Caco-2 (cell line): ENCODE results near the gene GH1. TPM values are rescaled to one million over a fixed set of nuclear protein-coding genes. Genes with fewer than 3 reads are reported as not detected.
"Not testable (repeated sequence)": the region's sequence is repeated elsewhere in the genome, so short reads cannot be mapped to it uniquely, and the experiment has no call there.

Source experiments
- BruUV-seq: library from RNA; stranded (reverse); fragments of 400-500 nt; replicated peaks from 2 replicates; lab custom pipeline; 2021; lab: Mats Ljungman, UMichigan
- CTCF ChIA-PET: fragments of 300-600 bp; sonication (Branson Sonifier 250); formaldehyde crosslinking; loops from one replicate; lab custom pipeline; 2022; ENCODE audit warnings: antibody characterized with exemption; lab: Charles Lee
- POLR2A ChIA-PET: fragments of 300-600 bp; sonication (Branson Sonifier 250); formaldehyde crosslinking; loops from one replicate; lab custom pipeline; 2022; ENCODE audit warnings: antibody characterized with exemption; lab: Charles Lee
- DNase-seq, 2 experiments: peaks; one replicate each; pipeline versions ENCODE4 v3.0.0 to v3.0.0-alpha.2; 2020 to 2022
- H3K27me3 ChIP-seq: replicated peaks from 2 replicates; pipeline ENCODE4 v1.6.0; 2011; ENCODE audit warnings: low read length; ENCODE audit not compliant: control insufficient read depth, insufficient read depth
- H3K36me3 ChIP-seq: 2 replicates; pipeline ENCODE4 v1.5.1; 2011; ENCODE audit warnings: low read length; ENCODE audit not compliant: control insufficient read depth, insufficient read depth
- H3K4me1 ChIP-seq: fragments of 250-450 bp; sonication (Bioruptor Pico); 2 replicates; pipeline ENCODE4 v1.5.1; 2020; ENCODE audit warnings: mild to moderate bottlenecking
- H3K4me3 ChIP-seq: 2 replicates; pipeline ENCODE4 v1.5.1; 2011; ENCODE audit warnings: low read depth, mild to moderate bottlenecking, control low read depth, low read length
- H3K9me3 ChIP-seq: fragments of 250-450 bp; sonication (Bioruptor Pico); 2 replicates; pipeline ENCODE4 v1.5.1; 2020; ENCODE audit warnings: mild to moderate bottlenecking, moderate library complexity
- H3K27ac Mint-ChIP-seq: one replicate; pipeline ENCODE4 v1.8.0; 2022; ENCODE audit warnings: mixed read lengths; ENCODE audit not compliant: unreplicated experiment
- H3K27me3 Mint-ChIP-seq: one replicate; pipeline ENCODE4 v1.8.0; 2022; ENCODE audit warnings: mixed read lengths; ENCODE audit not compliant: insufficient read depth, unreplicated experiment
- H3K36me3 Mint-ChIP-seq: one replicate; pipeline ENCODE4 v1.8.0; 2022; ENCODE audit warnings: mild to moderate bottlenecking, mixed read lengths; ENCODE audit not compliant: insufficient read depth, unreplicated experiment
- H3K4me1 Mint-ChIP-seq: one replicate; pipeline ENCODE4 v1.8.0; 2022; ENCODE audit warnings: low read depth, mixed read lengths; ENCODE audit not compliant: unreplicated experiment
- H3K4me3 Mint-ChIP-seq: one replicate; pipeline ENCODE4 v1.8.0; 2022; ENCODE audit warnings: mild to moderate bottlenecking, moderate library complexity, mixed read lengths; ENCODE audit not compliant: unreplicated experiment
- H3K9me3 Mint-ChIP-seq: one replicate; pipeline ENCODE4 v1.8.0; 2022; ENCODE audit warnings: mixed read lengths; ENCODE audit not compliant: unreplicated experiment
- CTCF ChIP-seq, 2 experiments: fragments of 200-600 bp in 1 of 2; IDR thresholded peaks; 1 replicate in 1 of 2; 2 replicates in 1 of 2; pipeline versions ENCODE4 v1.5.1 to v1.8.0; 2011 to 2022; ENCODE audit warnings: antibody characterized with exemption in 1 of 2, control low read depth in 1 of 2, inconsistent platforms in 1 of 2, low read depth in 1 of 2, low read length in 1 of 2, mild to moderate bottlenecking in 1 of 2, moderate library complexity in 1 of 2; ENCODE audit not compliant: insufficient read depth in 1 of 2, severe bottlenecking in 1 of 2, unreplicated experiment in 1 of 2
- intact Hi-C: fragments of 100-400 bp; cut with micrococcal nuclease; formaldehyde crosslinking; loops from one replicate; pipeline ENCODE4 v1.10.0; 2022; ENCODE audit not compliant: unreplicated experiment
- total RNA-seq: library from RNA; stranded (reverse); gene quantifications from 2 replicates; pipeline ENCODE4 v1.2.3, GENCODE V29; 2022

GH1 gene
- total RNA-seq, 1 experiment from 2014 or later = not detected

- no peaks in the 10 kb centered on the region for H3K4me1 Mint-ChIP-seq
- DNase-seq = peak; percentile 66 to 81
- H3K27me3 ChIP-seq = no peaks in the 10 kb centered on the region
- ChIA-PET CTCF (interaction anchor here (0.9 to 1.0 kb wide), 2 partner anchors 16 to 65 kb away, joined by 3 read pairs; no protein-coding TSS in a partner anchor), POLR2A (no interaction called here)
- H3K36me3 ChIP-seq = no peaks in the 10 kb centered on the region
- no peaks in the 10 kb centered on the region for H3K4me1 ChIP-seq
- intact Hi-C loops = no loop called here
- peaks cover 4% of the 10 kb centered on the region for H3K27me3 Mint-ChIP-seq
- H3K27ac Mint-ChIP-seq = no peak within 1 kb of the TSS
- no peaks in the 10 kb centered on the region for H3K9me3 ChIP-seq
- no peak within 1 kb of the TSS for H3K4me3 Mint-ChIP-seq
- H3K4me3 ChIP-seq = no peak within 1 kb of the TSS
- peak; percentile 61 to 78 for TF ChIP-seq CTCF (IDR thresholded peaks at IDR 0.05; ENCODE audit: insufficient read depth in 1 of 2, low read depth in 1 of 2, low read length in 1 of 2, severe bottlenecking in 1 of 2, unreplicated experiment in 1 of 2)
- no peaks in the 10 kb centered on the region for H3K9me3 Mint-ChIP-seq
- no TSS peak for BruUV-seq
- no peaks in the 10 kb centered on the region for H3K36me3 Mint-ChIP-seq
Measured at GRCh38 chr17:63881935-63882601, 36.6 kb downstream of the GH1 start, which contains the start of gene GH2. TSS of gene GH2 (minus strand) at chr17:63881944. CDS start at chr17:63881801, 143 bp downstream.

- CTCF ChIA-PET = interaction anchor here (0.6 to 1.1 kb wide), 7 partner anchors 8 to 456 kb away, joined by 3 to 8 read pairs (median 3); no protein-coding TSS in a partner anchor
- H3K36me3 ChIP-seq, H3K4me3 Mint-ChIP-seq, H3K9me3 ChIP-seq, H3K4me1 ChIP-seq, H3K9me3 Mint-ChIP-seq, H3K4me3 ChIP-seq, H3K36me3 Mint-ChIP-seq, H3K27me3 Mint-ChIP-seq, H3K27ac Mint-ChIP-seq, POLR2A ChIA-PET, BruUV-seq, H3K27me3 ChIP-seq, H3K4me1 Mint-ChIP-seq, intact Hi-C loops: not testable (repeated sequence)
- peak; percentile 10 to 38 for TF ChIP-seq CTCF (IDR thresholded peaks at IDR 0.05; ENCODE audit: insufficient read depth in 1 of 2, low read depth in 1 of 2, low read length in 1 of 2, severe bottlenecking in 1 of 2, unreplicated experiment in 1 of 2)
- DNase-seq = peak; percentile 49 to 54
Measured at GRCh38 chr17:63881337-63881736, 37.3 kb downstream of the GH1 start.

DNA sequence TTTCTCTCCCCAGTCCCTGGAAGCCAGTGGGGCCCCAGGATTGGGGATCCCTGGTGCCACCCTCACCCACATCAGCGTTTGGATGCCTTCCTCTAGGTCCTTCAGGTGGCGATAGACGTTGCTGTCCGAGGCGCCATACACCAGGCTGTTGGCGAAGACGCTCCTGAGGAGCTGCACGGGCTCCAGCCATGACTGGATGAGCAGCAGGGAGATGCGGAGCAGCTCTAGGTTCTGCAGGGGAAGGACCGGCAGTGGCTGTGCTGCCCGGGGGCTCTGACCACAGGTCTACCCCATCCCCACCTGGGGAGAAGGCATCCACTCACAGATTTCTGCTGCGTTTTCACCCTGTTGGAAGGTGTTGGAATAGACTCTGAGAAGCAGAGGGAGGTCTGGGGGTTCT is 37.9 kb downstream of the GH1 start:
- H3K27me3 ChIP-seq = no peaks in the 10 kb centered on the region
- no TSS peak for BruUV-seq
- H3K4me1 ChIP-seq = no peaks in the 10 kb centered on the region
- no peak for DNase-seq
- H3K9me3 ChIP-seq = no peaks in the 10 kb centered on the region
- POLR2A ChIA-PET = no interaction called here
- no peaks in the 10 kb centered on the region for H3K4me1 Mint-ChIP-seq
- H3K4me3 Mint-ChIP-seq = no peak overlapping the region
- no peaks in the 10 kb centered on the region for H3K36me3 Mint-ChIP-seq
- H3K27ac Mint-ChIP-seq = no peak overlapping the region
- CTCF ChIA-PET = interaction anchor here (0.6 to 1.1 kb wide), 5 partner anchors 9 to 455 kb away, joined by 3 to 8 read pairs (median 3); no protein-coding TSS in a partner anchor
- H3K4me3 ChIP-seq = no peak overlapping the region
- H3K36me3 ChIP-seq = no peaks in the 10 kb centered on the region
- TF ChIP-seq CTCF (IDR thresholded peaks at IDR 0.05; ENCODE audit: insufficient read depth in 1 of 2, low read depth in 1 of 2, low read length in 1 of 2, severe bottlenecking in 1 of 2, unreplicated experiment in 1 of 2) = no peak
- intact Hi-C loops = no loop called here
- no peaks in the 10 kb centered on the region for H3K9me3 Mint-ChIP-seq
- peaks cover 4% of the 10 kb centered on the region for H3K27me3 Mint-ChIP-seq

DNA sequence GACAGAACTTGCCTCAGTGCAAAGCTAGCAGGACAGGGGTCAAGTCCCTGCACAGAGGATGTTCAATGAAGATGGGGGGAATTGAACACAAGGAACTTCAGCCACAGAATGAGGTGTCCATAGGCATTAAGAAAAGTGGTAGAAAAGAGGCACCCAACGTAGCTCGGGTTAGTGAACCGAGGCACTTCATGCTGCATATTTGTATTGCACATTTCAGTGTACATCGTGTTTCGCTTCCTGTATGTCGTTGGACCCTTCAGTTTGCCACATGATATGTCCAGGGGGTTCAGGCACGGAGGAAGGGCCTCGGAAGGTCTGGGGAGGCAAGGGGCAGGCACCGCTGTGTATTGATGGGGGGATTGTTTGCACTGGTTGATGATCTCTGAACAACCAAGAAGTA is 40.2 kb downstream of the GH1 start:
- H3K4me1 ChIP-seq, H3K27me3 ChIP-seq, H3K4me3 ChIP-seq, H3K27me3 Mint-ChIP-seq, CTCF ChIA-PET, H3K9me3 ChIP-seq, H3K27ac Mint-ChIP-seq, H3K36me3 Mint-ChIP-seq, BruUV-seq, H3K36me3 ChIP-seq, H3K9me3 Mint-ChIP-seq, H3K4me3 Mint-ChIP-seq, intact Hi-C loops, POLR2A ChIA-PET, DNase-seq, H3K4me1 Mint-ChIP-seq: not testable (repeated sequence)

DNA sequence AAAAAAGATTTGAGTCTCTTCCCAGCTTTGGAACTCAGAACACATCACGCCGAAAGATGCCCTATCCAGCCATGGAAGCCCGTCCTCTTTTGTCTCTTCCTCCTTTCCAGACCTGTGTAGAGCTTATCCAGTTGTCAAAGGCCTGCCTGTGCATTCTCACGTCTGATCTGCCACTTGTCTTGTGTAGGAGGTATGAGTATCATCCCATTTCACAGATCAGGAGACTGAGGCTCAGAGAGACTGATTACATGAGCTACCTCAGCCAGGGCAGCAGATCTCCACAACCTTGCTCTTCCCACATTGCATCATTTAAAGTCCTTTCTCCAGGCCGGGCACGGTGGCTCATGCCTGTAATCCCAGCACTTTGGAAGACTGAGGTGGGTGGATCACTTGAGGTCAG is 43.9 kb downstream of the GH1 start:
- H3K27me3 ChIP-seq, H3K36me3 Mint-ChIP-seq, DNase-seq, H3K27ac Mint-ChIP-seq, BruUV-seq, H3K36me3 ChIP-seq, H3K9me3 Mint-ChIP-seq, intact Hi-C loops, H3K9me3 ChIP-seq, H3K4me1 Mint-ChIP-seq, CTCF ChIA-PET, H3K4me1 ChIP-seq, H3K4me3 ChIP-seq, H3K27me3 Mint-ChIP-seq, H3K4me3 Mint-ChIP-seq: not testable (repeated sequence)
- POLR2A ChIA-PET = interaction anchor here (0.6 kb wide), 1 partner anchor 11 kb away, joined by 3 read pairs; no protein-coding TSS in a partner anchor
